Measurements from ENCODE around the gene ATP1B1.
"Not testable (repeated sequence)": the region's sequence is repeated elsewhere in the genome, so short reads cannot be mapped to it uniquely, and the experiment has no call there.

Gene ATP1B1

DNA sequence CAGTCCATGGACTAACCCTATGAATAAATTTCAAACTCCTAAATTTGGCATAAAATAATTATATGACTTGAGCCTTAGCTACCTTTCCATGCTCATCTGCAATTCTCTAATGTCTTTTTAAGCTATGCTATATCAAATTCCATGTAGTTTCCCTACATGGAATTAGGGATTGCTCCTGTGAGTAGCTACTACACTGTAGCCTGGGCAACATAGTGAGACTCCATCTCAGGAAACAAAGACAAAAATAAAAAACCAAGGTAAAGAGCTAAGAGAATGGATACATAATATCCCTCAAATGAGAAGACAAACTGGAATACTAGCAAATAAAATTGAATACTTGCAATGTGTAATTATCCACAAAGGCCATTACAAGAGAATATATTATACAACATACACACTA is 37.5 kb downstream of the ATP1B1 start:
- no peak for DNase-seq (ENCODE audit: low read depth)

DNA sequence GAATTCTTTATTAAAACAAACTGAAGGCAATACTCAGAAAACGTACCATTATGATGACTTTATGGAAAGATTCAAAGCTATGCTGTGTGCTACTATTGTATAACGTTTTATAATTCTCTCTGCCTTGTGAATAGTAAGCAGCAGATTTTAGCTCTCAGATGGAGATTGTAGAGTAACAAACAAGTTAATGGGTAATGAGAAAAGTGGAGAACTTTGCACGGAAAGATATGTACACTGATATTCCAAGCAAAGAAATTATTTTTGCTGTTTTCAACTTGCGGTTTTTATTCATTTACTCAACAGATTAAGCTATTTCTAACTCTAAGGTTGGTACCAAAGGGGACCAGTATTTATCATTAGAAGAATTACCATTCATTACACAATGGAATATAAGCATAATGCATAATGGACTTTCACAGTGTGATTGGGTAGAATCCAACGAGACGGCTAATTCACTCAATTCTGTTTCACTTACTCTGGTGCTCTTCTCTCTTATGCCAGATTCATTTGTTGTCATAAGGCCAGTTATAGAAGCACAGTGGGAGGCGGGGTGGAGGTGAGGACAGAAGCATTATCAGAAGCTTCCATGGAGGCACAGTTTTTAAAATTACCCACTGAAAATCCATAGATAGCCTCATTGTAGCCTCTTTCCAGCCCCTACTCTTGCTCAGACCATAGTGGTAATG is 38.6 kb downstream of the ATP1B1 start:
- DNase-seq (ENCODE audit: low read depth) = no peak

DNA sequence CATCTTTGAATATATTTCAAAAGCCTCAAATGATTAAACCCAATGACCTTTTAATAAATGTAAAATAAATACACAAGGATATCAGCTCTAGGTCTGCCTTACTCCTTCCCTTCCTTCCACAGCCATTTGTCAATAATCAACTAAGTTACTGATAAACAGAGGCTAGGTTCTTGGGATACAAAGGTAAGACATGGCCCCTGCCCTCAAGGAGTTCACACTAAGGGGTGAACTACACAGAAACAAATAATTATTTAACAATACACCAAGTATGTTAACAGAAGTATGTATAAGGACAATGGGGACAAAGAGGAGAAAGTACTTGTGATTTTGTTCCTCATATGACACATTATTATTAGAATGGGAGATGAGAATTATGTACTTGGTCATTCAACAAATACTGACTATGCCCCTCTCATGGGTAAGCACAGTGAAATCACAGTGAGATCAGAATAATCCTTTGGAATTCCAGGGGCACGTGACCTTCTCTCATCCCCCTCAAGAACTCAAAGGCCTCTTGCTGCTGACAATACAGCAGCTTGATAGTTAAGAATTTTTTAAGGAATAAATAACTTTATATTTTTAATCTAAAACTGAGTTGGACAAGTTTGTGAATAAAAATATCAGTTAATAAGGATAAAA is 40.2 kb downstream of the ATP1B1 start:
- no peak for DNase-seq (ENCODE audit: low read depth)

DNA sequence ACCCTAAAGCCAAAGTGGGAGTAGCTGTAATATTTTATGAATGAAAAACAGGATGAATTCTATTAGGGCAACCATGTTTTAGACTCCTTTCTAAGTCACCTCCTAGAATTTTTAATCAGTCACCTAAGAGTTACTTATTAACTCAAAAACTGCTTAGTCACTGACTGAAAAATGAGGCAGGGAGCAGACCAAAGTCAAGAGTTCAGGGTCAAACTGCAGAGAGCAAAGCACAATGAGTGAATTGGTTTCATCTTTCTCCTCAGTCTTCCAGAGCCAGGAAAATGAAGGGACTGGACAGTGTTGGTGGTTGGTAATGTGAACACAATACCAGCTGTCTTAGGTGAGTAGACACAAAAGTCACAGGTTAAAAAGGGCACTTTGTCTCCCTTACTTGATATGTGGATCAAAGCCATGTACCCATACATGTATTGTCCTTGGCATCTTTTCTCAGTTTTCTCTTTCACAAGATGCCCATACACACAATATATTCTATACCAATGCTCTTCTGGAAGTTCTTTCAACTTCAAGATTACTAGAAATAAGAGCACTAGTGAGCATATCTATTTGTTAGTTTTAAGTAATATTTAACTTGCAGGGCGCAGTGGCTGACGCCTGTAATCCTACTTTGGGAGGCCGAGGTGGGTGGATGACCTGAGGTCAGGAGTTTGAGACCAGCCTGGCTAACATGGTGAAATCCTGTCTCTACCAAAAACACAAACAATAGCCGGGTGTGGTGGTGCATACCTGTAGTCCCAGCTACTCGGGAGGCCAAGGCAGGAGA is 42.2 kb downstream of the ATP1B1 start:
- DNase-seq (ENCODE audit: low read depth) = no peak

DNA sequence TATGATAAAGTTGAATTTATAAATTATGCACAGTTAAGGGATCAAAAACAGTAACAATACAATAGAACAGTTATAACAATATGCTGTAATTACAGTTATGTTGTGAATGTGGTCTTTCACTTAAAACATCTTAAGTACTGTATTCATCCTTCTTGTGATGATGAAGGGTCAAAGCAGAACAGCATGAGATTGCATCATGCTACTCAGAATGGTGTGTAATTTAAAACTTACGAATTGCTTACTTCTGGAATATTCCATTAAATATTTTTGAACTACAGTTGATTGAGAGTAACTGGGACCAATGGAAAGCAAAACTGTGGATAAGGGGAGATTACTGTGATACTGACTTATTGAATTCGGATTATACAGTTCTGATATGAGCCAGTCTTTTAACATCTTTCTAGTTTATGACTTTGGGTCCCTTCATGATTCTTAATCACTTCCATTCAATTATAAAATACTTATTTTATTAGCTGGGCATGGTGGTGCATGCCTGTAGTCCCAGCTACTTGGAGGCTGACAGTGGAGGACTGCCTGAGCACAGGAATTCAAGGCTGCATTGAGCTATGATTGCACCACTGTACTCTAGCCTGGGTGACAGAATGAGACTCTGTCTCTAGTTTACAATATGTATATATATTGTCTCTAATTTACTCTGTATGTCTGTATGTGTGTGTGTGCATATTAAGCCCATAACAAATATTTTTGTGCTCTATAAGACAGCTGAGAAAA is 43.2 kb downstream of the ATP1B1 start:
- no peak for DNase-seq (ENCODE audit: low read depth)

DNA sequence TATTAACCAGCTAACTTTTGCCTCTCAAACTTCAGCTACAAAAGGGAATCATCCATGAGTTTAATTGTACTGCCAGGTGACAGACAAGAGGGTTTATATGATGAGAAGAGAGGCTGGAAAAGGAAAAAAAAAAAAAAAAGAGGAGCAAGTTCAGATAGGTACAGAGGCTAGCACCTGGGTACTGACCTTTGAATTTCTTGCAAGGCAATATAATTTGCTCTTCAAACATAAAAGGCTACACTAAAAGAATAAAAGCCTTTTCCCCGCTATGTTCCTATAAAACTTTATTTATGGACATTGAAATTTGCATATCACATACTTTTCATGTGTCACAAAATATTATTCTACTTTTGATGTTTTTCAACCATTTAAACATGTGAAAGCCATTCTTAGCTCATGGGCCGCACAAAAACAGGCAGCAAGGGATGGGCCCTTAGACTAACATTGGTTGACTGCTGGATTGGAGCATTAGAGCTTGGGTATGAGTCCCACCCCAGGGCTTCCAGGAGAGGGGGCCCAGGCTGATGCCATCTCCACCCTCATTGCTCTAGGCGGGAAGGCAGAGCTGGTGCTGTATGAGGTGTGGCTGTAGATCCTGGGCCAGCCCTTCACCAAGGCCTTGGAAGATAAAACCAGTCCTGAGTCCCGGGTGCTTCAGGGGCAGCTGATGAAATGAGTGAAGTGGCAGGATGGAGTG is 44.3 kb downstream of the ATP1B1 start:
- no peak for DNase-seq (ENCODE audit: low read depth)

DNA sequence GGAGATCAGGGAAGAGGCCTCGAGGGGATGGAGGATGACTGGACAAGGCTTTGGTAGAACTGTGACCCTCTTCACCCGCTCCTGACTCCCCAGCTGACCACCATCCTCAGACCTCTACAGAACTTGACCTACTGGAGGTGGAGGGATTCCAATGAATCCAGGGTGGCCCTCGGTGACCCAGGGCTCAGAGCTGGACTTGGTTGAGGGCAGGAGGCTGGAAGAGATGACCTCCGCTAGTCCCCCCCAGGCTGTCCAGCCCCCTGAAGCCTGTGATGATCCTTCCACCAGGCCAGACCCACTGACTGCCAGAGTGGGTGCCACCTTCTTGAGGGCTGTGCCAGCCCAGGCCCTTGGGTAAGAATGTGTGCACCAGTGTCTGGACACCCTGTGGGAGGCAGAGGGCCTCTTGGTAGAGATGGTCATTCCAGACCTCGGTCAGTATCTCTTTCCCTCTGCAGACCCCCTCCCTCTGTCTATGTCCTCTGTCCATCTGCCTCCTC is 44.9 kb downstream of the ATP1B1 start:
- no peak for DNase-seq (ENCODE audit: low read depth)

DNA sequence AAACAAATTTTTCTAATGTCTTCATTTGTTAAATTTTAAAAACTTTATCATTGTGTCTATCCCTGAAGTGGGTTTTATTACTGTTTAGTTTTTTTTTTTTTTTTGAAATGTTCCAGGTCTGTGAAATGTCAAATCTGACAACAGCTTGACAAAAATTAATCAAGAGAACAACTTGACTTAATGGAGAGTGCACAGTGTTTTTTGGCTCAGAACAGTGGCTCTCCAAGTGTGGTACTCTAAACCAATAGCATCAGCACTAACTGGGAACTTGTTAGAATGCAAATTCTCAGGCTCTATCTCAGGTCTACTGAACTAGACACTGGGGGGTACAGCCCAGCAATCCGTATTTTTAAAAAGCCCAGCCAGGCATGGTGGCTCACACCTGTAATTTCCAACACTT is 49.2 kb downstream of the ATP1B1 start:
- DNase-seq (ENCODE audit: low read depth) = no peak

DNA sequence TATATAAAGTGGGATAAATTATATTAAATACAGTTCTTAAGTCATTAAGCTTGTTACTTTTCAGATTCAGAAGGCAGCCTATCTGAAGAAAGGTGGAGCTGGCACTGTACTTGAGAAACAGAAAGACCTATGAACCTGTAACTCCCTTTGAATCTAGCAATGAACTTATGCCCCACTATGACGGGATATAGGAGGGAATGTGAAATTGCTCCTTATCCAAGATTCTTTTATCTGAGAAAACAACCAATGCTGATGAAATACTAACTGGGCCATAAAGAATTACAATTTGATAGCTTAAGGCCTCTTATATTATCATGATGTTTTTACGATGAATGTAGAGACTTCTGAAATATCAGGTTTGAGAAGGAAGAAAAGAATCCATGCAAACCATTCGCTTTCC is 50.1 kb downstream of the ATP1B1 start:
- no peak for DNase-seq (ENCODE audit: low read depth)

DNA sequence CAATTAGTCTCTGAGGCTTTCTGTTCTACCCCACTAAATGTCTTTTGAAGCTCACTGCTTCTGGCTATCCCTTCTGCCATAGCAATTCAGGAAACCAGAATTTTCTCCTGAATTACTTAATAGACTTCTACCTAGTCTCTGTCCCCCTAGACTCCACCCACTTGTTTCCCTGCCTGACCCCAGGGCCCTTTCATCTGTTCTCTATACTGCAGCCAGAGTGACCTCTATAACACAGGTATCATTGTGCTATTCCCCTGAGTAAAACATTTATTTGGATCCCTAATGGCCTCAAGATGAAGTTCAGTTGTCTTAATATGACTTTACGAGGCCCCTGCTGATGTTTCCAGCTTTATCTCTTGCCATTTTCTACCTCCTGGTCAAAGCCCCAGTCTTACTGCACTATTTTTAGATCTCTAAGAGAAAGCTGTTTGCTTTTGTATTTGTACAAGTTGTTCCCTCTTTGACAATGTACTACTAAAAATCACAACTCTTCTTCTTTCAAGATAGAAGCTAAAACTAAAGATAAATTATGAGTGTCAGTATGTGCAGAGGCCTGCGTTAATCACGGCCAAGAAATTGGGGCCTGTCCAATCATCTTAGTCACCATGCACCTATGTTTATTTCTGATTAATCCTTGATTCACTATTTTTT is 54.5 kb downstream of the ATP1B1 start:
- no peak for DNase-seq (ENCODE audit: low read depth)

DNA sequence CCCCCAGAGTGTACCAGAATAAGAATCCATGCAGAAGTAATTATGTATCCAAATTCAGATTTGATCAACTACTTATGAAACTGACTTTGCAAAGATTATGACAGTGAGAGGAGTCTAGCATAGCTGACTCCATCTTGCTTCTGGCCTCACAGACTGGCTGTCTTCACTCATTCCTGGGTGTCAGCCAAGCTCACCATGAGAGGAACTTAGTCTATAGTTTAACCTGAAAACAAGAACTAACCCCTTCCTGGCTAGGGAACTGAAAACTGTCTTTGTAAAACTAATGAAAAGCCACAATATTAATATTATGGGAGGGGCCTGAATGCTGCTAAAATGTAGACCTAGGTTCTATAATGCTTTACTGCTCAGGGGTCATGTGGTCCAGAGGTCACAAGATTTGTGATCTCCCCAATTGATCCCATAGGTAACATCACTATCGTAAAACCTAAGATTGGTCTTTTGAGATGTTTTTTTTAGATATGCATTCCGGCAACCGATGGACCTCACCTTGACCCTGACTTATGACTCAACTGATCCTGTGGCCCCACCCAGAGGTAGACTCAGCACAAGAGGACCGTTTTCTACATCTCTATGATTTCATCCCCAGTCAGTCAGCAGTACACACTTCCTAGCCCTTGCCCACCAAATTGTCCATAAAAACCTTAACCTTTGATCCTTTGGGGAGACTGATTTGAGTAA is 55.2 kb downstream of the ATP1B1 start:
- no peak for DNase-seq (ENCODE audit: low read depth)

DNA sequence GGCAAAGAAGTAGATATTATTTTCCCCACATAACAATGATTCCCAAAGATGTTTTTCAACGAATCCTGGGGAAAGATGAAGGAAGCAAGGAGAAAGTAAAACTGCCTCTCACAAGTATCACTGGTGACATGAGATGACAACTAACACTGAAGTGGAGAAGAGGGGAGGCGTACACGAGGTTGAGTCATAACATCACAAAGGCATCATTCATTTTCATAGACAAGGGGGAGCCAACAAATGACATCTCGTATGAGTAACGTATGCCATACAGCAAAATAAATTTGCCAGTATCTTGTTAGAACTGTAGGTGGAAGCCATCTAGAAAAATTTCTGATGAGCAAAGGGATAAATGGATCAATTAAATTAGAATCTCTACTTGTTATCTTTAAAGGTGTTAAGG is 56.6 kb downstream of the ATP1B1 start:
- no peak for DNase-seq (ENCODE audit: low read depth)

DNA sequence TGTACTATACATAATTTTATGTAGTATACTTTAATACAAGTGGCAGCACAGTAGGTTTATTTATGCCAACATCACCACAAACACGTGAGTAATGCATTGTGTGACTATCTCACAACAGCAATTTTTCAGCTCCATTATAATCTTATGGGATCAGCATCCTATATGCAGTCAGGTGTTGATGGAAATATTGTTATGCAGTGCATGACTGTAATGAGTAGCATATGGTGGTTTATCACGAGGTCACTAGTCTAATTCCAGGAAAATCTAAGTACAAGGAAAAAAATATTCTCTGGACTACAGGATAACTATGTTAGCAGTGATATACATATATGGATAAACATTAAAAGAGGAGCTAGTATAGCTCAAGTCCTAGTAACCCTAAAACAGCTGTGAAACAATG is 69.0 kb downstream of the ATP1B1 start:
- DNase-seq (ENCODE audit: low read depth) = no peak

DNA sequence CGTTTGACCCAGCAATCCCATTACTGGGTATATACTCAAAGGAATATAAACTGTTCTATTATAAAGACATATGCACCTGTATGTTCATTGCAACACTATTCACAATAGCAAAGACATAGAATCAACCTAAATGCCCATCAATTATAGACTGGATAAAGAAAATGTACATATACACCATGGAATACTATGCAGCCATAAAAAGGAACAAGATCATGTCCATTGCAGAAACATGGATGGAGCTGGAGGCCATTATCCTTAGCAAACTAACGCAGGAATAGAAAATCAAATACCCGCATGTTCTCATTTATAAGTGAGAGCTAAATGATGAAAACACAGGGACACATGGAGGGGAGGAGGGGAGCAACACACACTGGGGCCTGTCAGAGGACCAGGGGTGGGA is 72.9 kb downstream of the ATP1B1 start:
- DNase-seq (ENCODE audit: low read depth) = not testable (repeated sequence)

DNA sequence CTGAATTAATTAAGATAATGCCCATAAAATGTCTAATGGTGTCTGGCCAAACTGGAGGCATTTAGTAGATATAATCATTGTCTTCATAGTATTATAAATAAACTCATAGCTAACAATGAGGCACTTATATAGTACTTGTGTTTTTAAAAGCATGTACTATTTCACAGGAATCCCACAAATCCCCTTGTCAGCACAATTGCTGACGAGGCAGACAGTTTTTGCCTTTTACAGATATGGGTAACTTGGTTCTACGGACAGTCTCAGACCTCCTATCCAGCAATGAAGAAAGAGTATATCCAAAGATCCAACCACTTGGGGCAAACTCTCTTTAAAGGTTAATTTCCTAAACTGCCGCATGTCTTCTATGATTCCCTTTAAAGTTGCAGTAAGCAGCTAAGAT is 73.7 kb downstream of the ATP1B1 start:
- DNase-seq (ENCODE audit: low read depth) = no peak

All from stimulated activated CD8-positive, alpha-beta memory T cell treated with anti-CD3 and anti-CD28 coated beads, Interleukin-7, amount 100 ng/mL, for 24 hours (primary cell).